Astrocyte (in vitro differentiated cells and primary cell): ENCODE results near the gene MECR. TPM values are rescaled to one million over a fixed set of nuclear protein-coding genes. Genes with fewer than 3 reads are reported as not detected.
A peak's percentile ranks its signal among the peaks of the same experiment; 100 is the strongest.

Experiments
- DNase-seq: peaks from one replicate; pipeline ENCODE4 v3.0.0-alpha.2; 2010; ENCODE audit warnings: low read depth
- FAIRE-seq: peaks from 2 replicates; lab custom pipeline; 2011; peaks lifted over from hg19 to GRCh38; lab: Jason Lieb, UNC
- H2AFZ ChIP-seq: 2 replicates; pipeline ENCODE4 v1.6.0; 2012; ENCODE audit warnings: low read depth, low read length, inconsistent platforms
- H3K27ac ChIP-seq: 2 replicates; pipeline ENCODE4 v1.5.1; 2011; ENCODE audit warnings: low read depth, low read length, inconsistent platforms
- H3K27me3 ChIP-seq: 2 replicates; pipeline ENCODE4 v1.6.0; 2011; ENCODE audit warnings: low read length, inconsistent platforms; ENCODE audit not compliant: insufficient read depth
- H3K36me3 ChIP-seq: 2 replicates; pipeline ENCODE4 v1.5.1; 2011; ENCODE audit warnings: low read length, inconsistent platforms; ENCODE audit not compliant: insufficient read depth
- H3K4me1 ChIP-seq: 2 replicates; pipeline ENCODE4 v1.5.1; 2011; ENCODE audit warnings: low read length, inconsistent platforms; ENCODE audit not compliant: insufficient read depth
- H3K4me2 ChIP-seq: 2 replicates; pipeline ENCODE4 v1.6.0; 2012; ENCODE audit warnings: low read length, inconsistent platforms
- H3K4me3 ChIP-seq: 2 replicates; pipeline ENCODE4 v1.5.1; 2011; ENCODE audit warnings: low read depth, mild to moderate bottlenecking, low read length, inconsistent platforms; ENCODE audit not compliant: insufficient read depth
- H3K79me2 ChIP-seq: 2 replicates; pipeline ENCODE4 v1.6.0; 2012; ENCODE audit warnings: mild to moderate bottlenecking, low read length, inconsistent platforms; ENCODE audit not compliant: insufficient read depth
- H3K9ac ChIP-seq: 2 replicates; pipeline ENCODE4 v1.6.0; 2012; ENCODE audit warnings: mild to moderate bottlenecking, low read length, inconsistent platforms
- H3K9me3 ChIP-seq: 2 replicates; pipeline ENCODE4 v1.5.1; 2012; ENCODE audit warnings: low read depth, mild to moderate bottlenecking, low read length, inconsistent platforms; ENCODE audit not compliant: insufficient read depth
- H4K20me1 ChIP-seq: 2 replicates; pipeline ENCODE4 v1.6.0; 2012; ENCODE audit warnings: low read length, inconsistent platforms; ENCODE audit not compliant: insufficient read depth
- H3K27ac Mint-ChIP-seq: one replicate; pipeline ENCODE4 v1.8.0; 2021; ENCODE audit warnings: mild to moderate bottlenecking, mixed read lengths; ENCODE audit not compliant: unreplicated experiment
- H3K27me3 Mint-ChIP-seq: one replicate; pipeline ENCODE4 v1.8.0; 2021; ENCODE audit warnings: low read depth, mixed read lengths; ENCODE audit not compliant: unreplicated experiment
- H3K36me3 Mint-ChIP-seq: one replicate; pipeline ENCODE4 v1.8.0; 2021; ENCODE audit warnings: low read depth, mixed read lengths; ENCODE audit not compliant: unreplicated experiment
- H3K4me1 Mint-ChIP-seq: one replicate; pipeline ENCODE4 v1.8.0; 2021; ENCODE audit warnings: low read depth, mixed read lengths; ENCODE audit not compliant: unreplicated experiment
- H3K4me3 Mint-ChIP-seq: one replicate; pipeline ENCODE4 v1.8.0; 2021; ENCODE audit warnings: mild to moderate bottlenecking, moderate library complexity, mixed read lengths; ENCODE audit not compliant: unreplicated experiment
- H3K9me3 Mint-ChIP-seq: one replicate; pipeline ENCODE4 v1.8.0; 2021; ENCODE audit warnings: mild to moderate bottlenecking, mixed read lengths; ENCODE audit not compliant: unreplicated experiment
- CTCF ChIP-seq: IDR thresholded peaks from 2 replicates; pipeline ENCODE4 v1.5.1; 2011; ENCODE audit warnings: low read depth, mild to moderate bottlenecking, inconsistent platforms, low read length, moderate library complexity; ENCODE audit not compliant: insufficient read depth
- EZH2 ChIP-seq: IDR thresholded peaks from 2 replicates; pipeline ENCODE4 v1.6.1; 2012; ENCODE audit warnings: mild to moderate bottlenecking, low read length, inconsistent platforms; ENCODE audit not compliant: insufficient read depth
- total RNA-seq: library from RNA; stranded (reverse); gene quantifications from 2 replicates; pipeline ENCODE4 v1.2.1, GENCODE V29; 2021

The MECR gene
- total RNA-seq, 1 donor from 2014 or later = 25.1 TPM

DNA sequence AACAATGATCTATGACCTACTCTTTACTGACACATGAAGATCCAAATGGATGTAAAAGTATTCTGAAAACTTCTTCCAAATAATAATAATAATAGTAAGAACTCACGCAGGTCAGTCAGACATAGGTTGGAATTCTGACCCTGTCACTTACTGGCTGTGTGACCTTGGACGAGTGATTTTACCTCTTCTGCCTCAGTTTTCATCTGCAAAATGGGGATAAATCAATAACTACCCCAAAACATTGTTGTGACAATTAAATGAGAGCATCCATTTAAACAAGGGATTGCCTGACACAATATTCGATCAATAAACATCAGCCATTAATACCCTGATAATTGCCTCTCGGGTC, 556 bp downstream of the MECR start:
- peaks cover 24% of the 10 kb centered on the region for H3K79me2 ChIP-seq
- peaks cover 5% of the 10 kb centered on the region for H3K4me1 ChIP-seq
- H3K27ac Mint-ChIP-seq = peak overlapping the region; percentile 95
- peak overlapping the region; percentile 98 for H3K4me3 Mint-ChIP-seq
- peak overlapping the region; percentile 92 for H3K4me2 ChIP-seq
- FAIRE-seq = peak; percentile 23
- peaks cover 11% of the 10 kb centered on the region for H3K27me3 Mint-ChIP-seq
- peak overlapping the region; percentile 93 for H3K4me3 ChIP-seq
- no peaks in the 10 kb centered on the region for H3K9me3 ChIP-seq
- H3K9me3 Mint-ChIP-seq = no peaks in the 10 kb centered on the region
- no peak for TF ChIP-seq CTCF
- TF ChIP-seq EZH2 = no peak
- DNase-seq = no peak
- H3K36me3 Mint-ChIP-seq = no peaks in the 10 kb centered on the region
- H4K20me1 ChIP-seq = peaks cover 3% of the 10 kb centered on the region
- H3K9ac ChIP-seq = peak overlapping the region; percentile 91
- no peaks in the 10 kb centered on the region for H3K36me3 ChIP-seq
- no peaks in the 10 kb centered on the region for H3K27me3 ChIP-seq
- peak overlapping the region; percentile 90 for H2AFZ ChIP-seq
- peaks cover 10% of the 10 kb centered on the region for H3K4me1 Mint-ChIP-seq
- peak overlapping the region; percentile 68 for H3K27ac ChIP-seq

DNA sequence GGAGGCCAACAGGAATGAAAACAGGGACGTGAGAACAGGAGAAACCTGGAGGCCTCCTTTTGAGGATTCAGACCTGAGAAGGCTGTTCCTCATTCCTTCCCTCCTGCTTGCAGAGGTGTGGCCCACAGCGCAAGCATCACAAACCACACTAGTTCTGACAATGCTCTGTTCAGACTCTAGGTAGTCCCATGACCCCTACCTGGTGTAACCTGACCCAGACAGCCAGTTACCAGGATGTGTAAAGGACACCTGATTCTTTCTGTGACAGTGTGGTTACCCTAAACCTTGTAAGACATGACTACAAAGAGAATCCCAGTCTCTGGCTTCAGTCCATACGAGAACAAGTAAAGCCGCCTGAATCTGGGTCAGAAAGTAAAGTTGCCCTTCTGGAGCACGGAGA, 3.2 kb downstream of the MECR start:
- H3K27me3 ChIP-seq = no peaks in the 10 kb centered on the region
- H3K79me2 ChIP-seq = peaks cover 33% of the 10 kb centered on the region
- peaks cover 2% of the 10 kb centered on the region for H3K36me3 Mint-ChIP-seq
- H3K4me1 Mint-ChIP-seq = peaks cover 18% of the 10 kb centered on the region
- H3K4me1 ChIP-seq = peaks cover 5% of the 10 kb centered on the region
- no peaks in the 10 kb centered on the region for H3K36me3 ChIP-seq
- TF ChIP-seq CTCF = no peak
- TF ChIP-seq EZH2 = no peak
- no peak overlapping the region for H3K27ac ChIP-seq
- H3K4me2 ChIP-seq = no peak overlapping the region
- H3K4me3 ChIP-seq = no peak overlapping the region
- H3K4me3 Mint-ChIP-seq = no peak overlapping the region
- H3K9me3 ChIP-seq = no peaks in the 10 kb centered on the region
- DNase-seq = no peak
- H4K20me1 ChIP-seq = peaks cover 11% of the 10 kb centered on the region
- no peak overlapping the region for H3K9ac ChIP-seq
- no peak overlapping the region for H2AFZ ChIP-seq
- H3K9me3 Mint-ChIP-seq = no peaks in the 10 kb centered on the region
- no peaks in the 10 kb centered on the region for H3K27me3 Mint-ChIP-seq
- no peak for FAIRE-seq
- peak overlapping the region; percentile 34 for H3K27ac Mint-ChIP-seq

GRCh38 chr1:29225361-29225760, 5.4 kb downstream of the MECR start:
- FAIRE-seq (no peak), DNase-seq (no peak)
- Mint-ChIP-seq H3K4me3 (no peak overlapping the region), H3K36me3 (peaks cover 7% of the 10 kb centered on the region), H3K4me1 (peaks cover 18% of the 10 kb centered on the region), H3K27ac (peak overlapping the region; percentile 78), H3K27me3 (no peaks in the 10 kb centered on the region), H3K9me3 (peaks cover 2% of the 10 kb centered on the region)
- Histone ChIP-seq H3K9ac (no peak overlapping the region), H3K27me3 (no peaks in the 10 kb centered on the region), H3K36me3 (peaks cover 3% of the 10 kb centered on the region), H3K4me3 (no peak overlapping the region), H3K9me3 (no peaks in the 10 kb centered on the region), H3K4me1 (peaks cover 5% of the 10 kb centered on the region), H4K20me1 (peaks cover 23% of the 10 kb centered on the region), H3K27ac (no peak overlapping the region), H3K79me2 (peaks cover 33% of the 10 kb centered on the region), H3K4me2 (no peak overlapping the region), H2AFZ (no peak overlapping the region)
- no peak for TF ChIP-seq EZH2
- TF ChIP-seq CTCF = no peak
